H1 (cell line): ENCODE results near the gene TXNDC8. TPM values are rescaled to one million over a fixed set of nuclear protein-coding genes. Genes with fewer than 3 reads are reported as not detected.

Source experiments
- CBX5 ChIP-seq: fragments of 300-800, 300-1000 bp; sonication (generic); IDR thresholded peaks from 2 replicates; pipeline ENCODE4 v1.7.1; 2016; ENCODE audit warnings: antibody characterized with exemption, low read length, low read depth
- NRF1 ChIP-seq: IDR thresholded peaks from 2 replicates; pipeline ENCODE4 v1.6.1; 2011; ENCODE audit warnings: mild to moderate bottlenecking, low read depth, low read length, improper control_type of control experiment
- RFX5 ChIP-seq: IDR thresholded peaks from 2 replicates; pipeline ENCODE4 v1.6.1; 2011; ENCODE audit warnings: low read depth, low read length, improper control_type of control experiment, borderline replicate concordance
- SIX5 ChIP-seq: IDR thresholded peaks from 2 replicates; pipeline ENCODE4 v1.6.1; 2011; ENCODE audit warnings: mild to moderate bottlenecking, low read depth, low read length
- polyA plus RNA-seq, 7 experiments: library from polyadenylated mRNA; depleted of rRNA in 3 of 7; stranded (reverse) in 5 of 7; unstranded in 2 of 7; fragments of >200 nt in 5 of 7; fragments of 200-250 nt in 2 of 7; gene quantifications; 1 replicate in 5 of 7; 2 replicates in 1 of 7; 4 replicates in 1 of 7; pipeline versions ENCODE4 v1.2.1 to v1.2.3, GENCODE V29; 2011 to 2013; ENCODE audit warnings: missing spikeins in 2 of 7, mixed read lengths in 2 of 7
- total RNA-seq: library from RNA; stranded (reverse); fragmentation: NEBNext Ultra II Directional; extraction: Animal tissue kit (Norgen Biotek cat#: 25700); gene quantifications from 2 replicates; pipeline ENCODE4 v1.2.1, GENCODE V29; 2021
- TF ChIP-seq, protein P1 (sequence below): fragments of 300-600 bp; sonication (generic); IDR thresholded peaks from 2 replicates; pipeline ENCODE4 v1.7.1; 2012; ENCODE audit warnings: low read length, moderate library complexity, mild to moderate bottlenecking, inconsistent platforms; ENCODE audit not compliant: insufficient replicate concordance
- TF ChIP-seq, protein P2 (sequence below): IDR thresholded peaks from 2 replicates; pipeline ENCODE4 v1.6.1; 2011; ENCODE audit warnings: low read depth, mild to moderate bottlenecking, low read length; ENCODE audit not compliant: insufficient read depth

Gene TXNDC8
- total and polyA plus RNA-seq, 2 of the 8 experiments (the other 6 are each of a cell fraction or from before 2014, with no cell fraction given) = not detected

DNA sequence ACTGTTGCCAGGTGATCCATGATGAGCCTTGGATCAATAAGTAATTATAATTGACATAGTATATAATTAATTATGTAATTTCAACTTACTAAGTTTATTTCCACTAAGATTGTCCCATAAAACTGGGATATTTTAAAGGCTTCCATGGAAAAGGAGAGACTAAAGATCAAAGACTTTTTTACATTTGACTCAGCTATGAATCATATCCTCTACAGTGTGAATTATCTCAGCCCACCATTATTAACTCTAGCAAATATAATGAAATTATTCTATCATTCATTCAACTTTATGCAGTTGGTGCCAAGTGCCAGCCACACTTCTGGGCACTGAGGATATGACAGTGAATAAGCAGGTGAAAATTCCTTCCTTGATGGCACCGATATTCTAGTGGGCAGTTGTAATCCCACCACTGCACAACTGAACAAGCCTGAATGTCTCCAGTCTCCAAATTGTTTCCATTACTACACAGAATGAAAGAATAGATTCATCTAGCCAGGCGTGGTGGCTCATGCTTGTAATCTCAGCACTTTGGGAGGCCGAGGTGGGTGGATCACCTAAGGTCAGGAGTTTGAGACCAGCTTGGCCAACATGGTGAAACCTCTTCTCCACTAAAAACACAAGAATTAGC lies 59.5 kb downstream of the TXNDC8 start (continued):
- TF ChIP-seq, protein P1, sequence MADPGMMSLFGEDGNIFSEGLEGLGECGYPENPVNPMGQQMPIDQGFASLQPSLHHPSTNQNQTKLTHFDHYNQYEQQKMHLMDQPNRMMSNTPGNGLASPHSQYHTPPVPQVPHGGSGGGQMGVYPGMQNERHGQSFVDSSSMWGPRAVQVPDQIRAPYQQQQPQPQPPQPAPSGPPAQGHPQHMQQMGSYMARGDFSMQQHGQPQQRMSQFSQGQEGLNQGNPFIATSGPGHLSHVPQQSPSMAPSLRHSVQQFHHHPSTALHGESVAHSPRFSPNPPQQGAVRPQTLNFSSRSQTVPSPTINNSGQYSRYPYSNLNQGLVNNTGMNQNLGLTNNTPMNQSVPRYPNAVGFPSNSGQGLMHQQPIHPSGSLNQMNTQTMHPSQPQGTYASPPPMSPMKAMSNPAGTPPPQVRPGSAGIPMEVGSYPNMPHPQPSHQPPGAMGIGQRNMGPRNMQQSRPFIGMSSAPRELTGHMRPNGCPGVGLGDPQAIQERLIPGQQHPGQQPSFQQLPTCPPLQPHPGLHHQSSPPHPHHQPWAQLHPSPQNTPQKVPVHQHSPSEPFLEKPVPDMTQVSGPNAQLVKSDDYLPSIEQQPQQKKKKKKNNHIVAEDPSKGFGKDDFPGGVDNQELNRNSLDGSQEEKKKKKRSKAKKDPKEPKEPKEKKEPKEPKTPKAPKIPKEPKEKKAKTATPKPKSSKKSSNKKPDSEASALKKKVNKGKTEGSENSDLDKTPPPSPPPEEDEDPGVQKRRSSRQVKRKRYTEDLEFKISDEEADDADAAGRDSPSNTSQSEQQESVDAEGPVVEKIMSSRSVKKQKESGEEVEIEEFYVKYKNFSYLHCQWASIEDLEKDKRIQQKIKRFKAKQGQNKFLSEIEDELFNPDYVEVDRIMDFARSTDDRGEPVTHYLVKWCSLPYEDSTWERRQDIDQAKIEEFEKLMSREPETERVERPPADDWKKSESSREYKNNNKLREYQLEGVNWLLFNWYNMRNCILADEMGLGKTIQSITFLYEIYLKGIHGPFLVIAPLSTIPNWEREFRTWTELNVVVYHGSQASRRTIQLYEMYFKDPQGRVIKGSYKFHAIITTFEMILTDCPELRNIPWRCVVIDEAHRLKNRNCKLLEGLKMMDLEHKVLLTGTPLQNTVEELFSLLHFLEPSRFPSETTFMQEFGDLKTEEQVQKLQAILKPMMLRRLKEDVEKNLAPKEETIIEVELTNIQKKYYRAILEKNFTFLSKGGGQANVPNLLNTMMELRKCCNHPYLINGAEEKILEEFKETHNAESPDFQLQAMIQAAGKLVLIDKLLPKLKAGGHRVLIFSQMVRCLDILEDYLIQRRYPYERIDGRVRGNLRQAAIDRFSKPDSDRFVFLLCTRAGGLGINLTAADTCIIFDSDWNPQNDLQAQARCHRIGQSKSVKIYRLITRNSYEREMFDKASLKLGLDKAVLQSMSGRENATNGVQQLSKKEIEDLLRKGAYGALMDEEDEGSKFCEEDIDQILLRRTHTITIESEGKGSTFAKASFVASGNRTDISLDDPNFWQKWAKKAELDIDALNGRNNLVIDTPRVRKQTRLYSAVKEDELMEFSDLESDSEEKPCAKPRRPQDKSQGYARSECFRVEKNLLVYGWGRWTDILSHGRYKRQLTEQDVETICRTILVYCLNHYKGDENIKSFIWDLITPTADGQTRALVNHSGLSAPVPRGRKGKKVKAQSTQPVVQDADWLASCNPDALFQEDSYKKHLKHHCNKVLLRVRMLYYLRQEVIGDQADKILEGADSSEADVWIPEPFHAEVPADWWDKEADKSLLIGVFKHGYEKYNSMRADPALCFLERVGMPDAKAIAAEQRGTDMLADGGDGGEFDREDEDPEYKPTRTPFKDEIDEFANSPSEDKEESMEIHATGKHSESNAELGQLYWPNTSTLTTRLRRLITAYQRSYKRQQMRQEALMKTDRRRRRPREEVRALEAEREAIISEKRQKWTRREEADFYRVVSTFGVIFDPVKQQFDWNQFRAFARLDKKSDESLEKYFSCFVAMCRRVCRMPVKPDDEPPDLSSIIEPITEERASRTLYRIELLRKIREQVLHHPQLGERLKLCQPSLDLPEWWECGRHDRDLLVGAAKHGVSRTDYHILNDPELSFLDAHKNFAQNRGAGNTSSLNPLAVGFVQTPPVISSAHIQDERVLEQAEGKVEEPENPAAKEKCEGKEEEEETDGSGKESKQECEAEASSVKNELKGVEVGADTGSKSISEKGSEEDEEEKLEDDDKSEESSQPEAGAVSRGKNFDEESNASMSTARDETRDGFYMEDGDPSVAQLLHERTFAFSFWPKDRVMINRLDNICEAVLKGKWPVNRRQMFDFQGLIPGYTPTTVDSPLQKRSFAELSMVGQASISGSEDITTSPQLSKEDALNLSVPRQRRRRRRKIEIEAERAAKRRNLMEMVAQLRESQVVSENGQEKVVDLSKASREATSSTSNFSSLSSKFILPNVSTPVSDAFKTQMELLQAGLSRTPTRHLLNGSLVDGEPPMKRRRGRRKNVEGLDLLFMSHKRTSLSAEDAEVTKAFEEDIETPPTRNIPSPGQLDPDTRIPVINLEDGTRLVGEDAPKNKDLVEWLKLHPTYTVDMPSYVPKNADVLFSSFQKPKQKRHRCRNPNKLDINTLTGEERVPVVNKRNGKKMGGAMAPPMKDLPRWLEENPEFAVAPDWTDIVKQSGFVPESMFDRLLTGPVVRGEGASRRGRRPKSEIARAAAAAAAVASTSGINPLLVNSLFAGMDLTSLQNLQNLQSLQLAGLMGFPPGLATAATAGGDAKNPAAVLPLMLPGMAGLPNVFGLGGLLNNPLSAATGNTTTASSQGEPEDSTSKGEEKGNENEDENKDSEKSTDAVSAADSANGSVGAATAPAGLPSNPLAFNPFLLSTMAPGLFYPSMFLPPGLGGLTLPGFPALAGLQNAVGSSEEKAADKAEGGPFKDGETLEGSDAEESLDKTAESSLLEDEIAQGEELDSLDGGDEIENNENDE = no peak
- TF ChIP-seq NRF1 (no peak), CBX5 (no peak), RFX5 (no peak), SIX5 (no peak)
- TF ChIP-seq, protein P2, sequence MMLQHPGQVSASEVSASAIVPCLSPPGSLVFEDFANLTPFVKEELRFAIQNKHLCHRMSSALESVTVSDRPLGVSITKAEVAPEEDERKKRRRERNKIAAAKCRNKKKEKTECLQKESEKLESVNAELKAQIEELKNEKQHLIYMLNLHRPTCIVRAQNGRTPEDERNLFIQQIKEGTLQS = no peak
